GM19351 (cell line): ENCODE measurements around the gene ZFP1.
"Not testable (repeated sequence)": the region's sequence is repeated elsewhere in the genome, so short reads cannot be mapped to it uniquely, and the experiment has no call there.

ENCODE experiments used
- ATAC-seq: cut with Tn5 transposase; IDR thresholded peaks from one replicate; pipeline ENCODE4 v1.9.1; 2021; ENCODE audit warnings: mild to moderate bottlenecking, moderate library complexity; ENCODE audit not compliant: unreplicated experiment

Gene ZFP1

DNA sequence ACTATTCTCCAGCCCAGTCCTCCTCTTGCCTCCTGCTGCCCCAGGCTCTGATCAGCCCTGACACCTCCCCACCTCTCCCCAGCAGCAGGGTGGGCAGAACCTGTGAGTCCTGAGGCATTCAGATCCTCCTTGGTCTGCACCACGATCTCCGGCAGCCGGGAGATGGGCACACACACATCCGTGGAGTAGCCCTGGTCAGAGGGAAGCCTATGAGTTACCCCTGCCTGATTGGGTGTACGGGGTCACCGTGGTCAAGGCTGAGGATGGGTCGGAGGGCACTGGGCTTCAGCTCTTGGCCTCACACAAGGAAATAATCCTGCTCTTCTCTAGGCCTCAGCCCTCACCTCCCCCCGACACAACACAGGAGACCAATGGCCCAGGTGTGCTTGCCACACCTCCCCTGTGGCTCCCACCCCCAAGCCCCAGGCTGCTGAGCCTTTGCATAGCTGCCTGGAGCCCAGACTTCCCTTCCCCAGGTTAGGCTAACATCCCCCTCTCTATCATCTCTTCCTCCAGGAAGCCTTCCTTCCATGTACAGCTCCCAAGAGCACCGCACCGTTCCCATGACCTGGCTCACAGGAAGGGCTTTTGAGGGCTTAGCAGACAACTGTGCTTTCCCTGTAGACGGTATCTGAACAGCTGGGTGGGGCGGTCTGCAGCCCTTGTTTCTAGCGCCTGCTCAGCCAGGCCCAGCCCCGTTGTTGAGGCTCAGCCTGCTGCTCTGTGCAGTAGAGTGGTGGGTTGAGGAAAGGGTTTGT is 35.4 kb upstream of the ZFP1 start:
- ATAC-seq = no peak

- ATAC-seq = no peak
Measured at GRCh38 chr16:75113541-75114121, 34.7 kb upstream of the ZFP1 start.

DNA sequence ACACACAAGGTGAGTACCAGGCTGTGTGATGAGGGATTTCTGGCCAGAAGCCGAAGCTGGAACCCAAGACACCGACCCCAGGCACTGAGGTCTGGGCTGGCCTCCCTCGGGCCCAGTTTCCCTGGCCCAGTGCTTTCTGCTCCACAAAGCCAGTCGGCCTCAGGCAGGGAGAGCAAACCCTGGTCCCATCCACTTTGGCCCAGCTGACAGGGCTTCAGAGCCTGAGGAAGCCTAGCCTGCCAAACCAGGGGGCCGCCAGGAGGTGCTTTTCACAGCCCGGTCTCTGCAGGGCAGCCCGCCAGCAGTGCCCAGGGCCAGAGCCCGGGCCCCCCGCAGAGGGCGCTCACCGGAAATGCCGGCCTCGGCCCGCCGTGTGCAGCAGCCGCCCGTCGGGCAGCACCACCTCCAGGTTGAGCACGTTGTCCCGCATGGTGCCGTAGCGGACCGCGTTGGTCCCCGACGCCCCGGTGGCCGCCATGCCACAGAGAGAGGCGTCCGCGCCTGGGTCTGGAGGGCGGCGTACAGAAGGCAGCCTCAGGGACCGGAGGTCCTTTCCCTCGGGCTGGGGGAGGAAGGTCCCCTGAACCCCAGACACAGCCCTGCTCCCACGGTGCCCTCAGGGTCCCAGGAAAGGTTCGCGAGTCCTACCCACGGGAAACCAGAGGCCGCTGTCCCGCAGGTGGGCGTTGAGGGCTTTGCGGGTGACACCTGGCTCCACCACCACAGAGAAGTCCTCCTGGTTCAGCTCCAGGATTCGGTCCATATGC is 34.0 kb upstream of the ZFP1 start:
- no peak for ATAC-seq

DNA sequence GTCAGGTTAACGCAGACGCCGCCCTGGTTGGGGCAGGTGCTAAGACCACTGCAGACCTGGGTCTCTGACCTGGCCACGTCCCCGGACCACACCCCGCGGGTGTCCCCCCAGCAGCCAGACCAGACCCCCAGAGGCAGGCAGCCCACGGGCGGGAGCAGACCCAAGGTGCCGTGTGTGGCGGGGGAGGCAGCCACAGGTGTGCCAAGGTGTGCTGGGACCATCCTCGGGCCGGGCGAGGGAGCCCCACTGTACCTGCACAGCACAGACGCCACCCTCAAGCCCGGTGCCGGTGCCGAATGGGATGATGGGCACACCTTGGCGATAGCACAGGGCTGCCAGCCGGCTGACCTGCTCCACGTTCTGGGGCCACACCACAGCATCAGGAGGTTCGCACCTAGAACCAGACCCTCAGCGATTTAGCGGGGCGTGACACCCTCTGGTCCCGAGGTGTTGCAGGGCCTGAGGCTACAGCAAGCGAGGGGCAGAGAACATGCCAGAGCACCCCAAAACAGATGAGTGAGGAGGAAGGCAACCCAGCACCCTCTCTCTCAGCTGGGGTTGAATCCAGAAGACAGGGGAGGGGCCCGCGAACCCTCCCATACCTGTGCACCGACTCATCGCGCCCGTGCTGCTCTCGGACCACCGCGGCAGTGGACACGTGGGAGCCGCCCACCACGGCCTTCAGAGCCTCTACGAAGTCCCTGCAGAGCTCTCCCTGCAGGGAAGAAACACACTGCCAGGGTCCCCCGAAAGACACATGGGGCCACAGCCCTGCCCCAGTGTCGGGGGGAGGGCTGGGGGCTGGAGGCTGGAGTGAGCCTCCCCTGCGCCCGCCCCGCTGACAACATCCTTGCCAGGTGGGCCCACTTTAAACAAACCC is 33.1 kb upstream of the ZFP1 start:
- no peak for ATAC-seq

- no peak for ATAC-seq
Measured at GRCh38 chr16:75116081-75116910, 32.0 kb upstream of the ZFP1 start, which contains the start of gene LDHD. TSS of gene LDHD (minus strand) at chr16:75116780. CDS start at chr16:75116720, 60 bp downstream.

- ATAC-seq = no peak
Measured at GRCh38 chr16:75116911-75117245, 31.4 kb upstream of the ZFP1 start.

- no peak for ATAC-seq
Measured at GRCh38 chr16:75118943-75119539, 29.3 kb upstream of the ZFP1 start.

GRCh38 chr16:75120253-75120652 is 28.1 kb upstream of the ZFP1 start:
- ATAC-seq = no peak

DNA sequence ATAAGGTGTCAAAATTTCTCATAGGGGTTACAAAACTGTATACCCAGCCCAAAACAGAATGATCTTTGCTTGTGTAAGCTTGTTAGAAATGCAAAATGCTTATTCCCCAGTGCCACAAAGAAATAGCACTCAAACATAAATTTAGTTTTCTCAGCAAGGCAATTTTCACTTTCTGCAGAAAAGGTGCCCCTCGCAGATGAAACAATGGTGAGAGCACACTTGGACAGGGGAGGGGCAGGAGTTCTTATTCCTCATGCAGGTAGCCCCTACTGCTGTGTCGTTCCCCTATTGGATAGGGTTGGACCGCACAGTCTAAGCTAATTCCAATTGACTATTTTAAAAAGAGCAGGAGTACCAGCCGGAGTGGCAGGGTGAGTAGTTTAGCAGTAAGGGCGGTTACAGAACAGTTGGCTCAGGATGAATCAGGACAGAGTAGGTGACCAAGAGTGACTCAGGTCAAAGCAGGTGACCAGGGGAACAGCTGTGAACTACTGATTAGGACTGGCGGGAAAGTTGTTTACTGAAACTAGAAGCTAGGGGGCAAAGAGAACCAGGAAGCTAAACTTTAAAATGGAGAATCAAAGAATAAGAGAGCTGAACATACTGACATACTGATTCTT is 26.3 kb upstream of the ZFP1 start:
- no peak for ATAC-seq

- ATAC-seq = no peak
Measured at GRCh38 chr16:75122609-75123008, 25.7 kb upstream of the ZFP1 start.

DNA sequence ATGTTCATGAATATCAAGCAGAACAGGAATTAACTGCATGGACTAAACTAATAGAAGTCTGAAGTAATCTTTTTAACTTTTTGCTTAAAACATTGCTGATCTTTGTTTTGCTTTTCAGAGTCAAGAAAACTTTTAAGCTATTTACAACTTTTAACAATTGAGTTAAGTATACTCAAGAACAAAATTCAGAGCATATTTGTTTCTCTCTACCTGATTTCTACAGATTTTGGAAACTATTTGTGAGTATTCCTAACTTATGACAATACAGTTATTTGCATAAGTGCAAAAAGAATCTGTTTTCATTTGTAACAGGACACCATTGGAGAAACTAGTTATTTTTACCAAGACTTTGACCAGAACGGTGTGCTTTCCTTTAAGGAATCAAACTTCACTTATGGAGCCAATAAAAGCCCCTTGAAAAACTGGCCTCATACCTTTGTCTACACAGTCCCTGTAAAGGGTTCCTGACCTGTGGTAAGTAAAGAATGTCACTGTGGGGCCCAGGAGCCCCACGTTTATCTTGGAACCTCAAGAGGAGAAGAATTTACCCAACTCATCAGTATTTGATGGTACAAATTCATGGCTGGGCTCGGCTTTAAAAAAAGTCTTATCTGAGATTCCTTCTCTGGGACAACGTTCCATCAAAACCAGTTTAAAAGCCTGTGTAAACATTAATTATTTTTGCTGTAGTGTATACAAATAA is 20.5 kb upstream of the ZFP1 start:
- ATAC-seq = no peak

- not testable (repeated sequence) for ATAC-seq
Measured at GRCh38 chr16:75129421-75130149, 18.7 kb upstream of the ZFP1 start.

- no peak for ATAC-seq
Measured at GRCh38 chr16:75130150-75130771, 18.1 kb upstream of the ZFP1 start.

- no peak for ATAC-seq
Measured at GRCh38 chr16:75131081-75131480, 17.2 kb upstream of the ZFP1 start.

- ATAC-seq = no peak
Measured at GRCh38 chr16:75138233-75138632, 10.1 kb upstream of the ZFP1 start.

DNA sequence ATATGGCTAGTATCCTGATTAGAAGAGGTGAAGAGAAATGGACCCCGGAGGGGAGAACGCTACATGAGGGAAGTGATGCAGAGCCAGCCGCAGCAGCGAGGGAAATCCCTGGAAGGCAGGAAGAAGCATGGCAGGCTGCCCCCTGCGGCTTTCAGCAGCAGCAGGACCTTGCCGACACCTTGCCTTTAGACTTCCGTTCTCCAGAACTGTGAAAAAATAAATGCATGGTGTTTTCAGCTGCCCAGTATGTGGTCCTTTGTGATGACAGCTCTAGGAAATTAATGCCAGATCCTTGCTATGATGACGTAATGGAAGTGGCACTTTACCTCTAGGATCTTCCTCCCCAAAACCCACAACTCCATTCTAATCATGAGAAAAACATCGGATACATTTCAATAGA is 9.7 kb upstream of the ZFP1 start:
- ATAC-seq = no peak

- ATAC-seq = no peak
Measured at GRCh38 chr16:75139498-75139897, 8.8 kb upstream of the ZFP1 start.

DNA sequence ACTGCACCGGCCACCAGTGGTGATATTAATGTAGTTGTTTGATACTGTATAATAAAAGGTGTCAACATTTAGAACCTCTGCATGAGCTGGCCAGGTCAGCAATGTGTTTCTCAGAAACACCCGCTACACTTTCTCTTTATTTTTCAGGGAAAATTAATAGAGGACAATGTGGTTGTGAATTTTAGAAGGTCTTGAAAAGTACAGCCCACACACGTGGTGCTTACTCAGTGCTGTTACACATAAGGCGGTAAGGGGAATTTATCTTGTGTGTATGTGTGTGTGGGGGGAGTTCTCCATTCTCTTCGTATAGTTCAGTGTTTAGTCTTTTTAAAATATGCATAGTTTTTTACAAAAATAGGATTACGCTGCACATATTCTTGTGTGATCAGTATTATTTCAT is 4.4 kb upstream of the ZFP1 start:
- no peak for ATAC-seq
